Activated CD4-positive, CD25-positive, alpha-beta regulatory T cell treated with anti-CD3 and anti-CD28 coated beads, Interleukin-2, amount 50 U/mL, for 72 hours (primary cell): ENCODE results near the gene PDXP.

ENCODE experiments used
- DNase-seq: peaks from one replicate; pipeline ENCODE4 v3.0.0; 2021

The PDXP gene

DNA sequence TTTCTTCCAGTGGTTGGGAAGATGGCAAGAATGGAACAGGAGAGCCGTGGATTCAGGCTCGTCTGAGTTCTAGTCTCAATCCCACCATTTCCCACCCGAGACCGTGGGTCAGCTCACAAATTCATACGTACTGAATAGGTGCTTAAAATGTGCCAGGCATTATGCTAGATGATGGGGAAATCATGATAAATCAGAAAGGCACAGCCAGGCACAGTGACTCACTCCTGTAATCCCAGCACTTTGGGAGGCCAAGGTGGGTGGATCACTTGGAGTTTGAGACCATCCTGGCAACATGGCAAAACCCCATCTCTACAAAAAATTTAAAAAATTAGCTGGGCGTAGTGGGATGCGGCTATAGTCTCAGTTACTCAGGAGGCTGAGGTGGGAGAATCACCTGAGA, 45.4 kb downstream of the PDXP start:
- no peak for DNase-seq

DNA sequence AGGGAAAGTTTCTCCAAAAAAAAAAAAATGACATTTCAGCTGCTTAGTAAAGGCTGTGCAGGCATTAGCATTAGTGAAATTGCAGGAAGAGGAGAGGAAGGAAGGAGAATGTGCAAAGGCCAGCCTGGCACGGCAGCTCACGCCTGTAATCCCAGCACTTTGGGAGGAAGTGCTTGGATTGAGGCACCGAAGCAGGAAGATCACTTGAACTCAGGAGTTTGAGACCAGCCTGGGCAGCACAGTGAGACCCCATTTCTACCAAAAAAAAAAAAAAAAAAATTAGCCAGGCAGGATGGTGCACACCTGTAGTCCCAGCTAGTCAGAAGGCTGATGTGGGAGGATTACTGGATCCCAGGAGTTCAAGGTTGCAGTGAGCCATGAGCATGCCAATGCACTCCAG, 46.1 kb downstream of the PDXP start:
- no peak for DNase-seq

DNA sequence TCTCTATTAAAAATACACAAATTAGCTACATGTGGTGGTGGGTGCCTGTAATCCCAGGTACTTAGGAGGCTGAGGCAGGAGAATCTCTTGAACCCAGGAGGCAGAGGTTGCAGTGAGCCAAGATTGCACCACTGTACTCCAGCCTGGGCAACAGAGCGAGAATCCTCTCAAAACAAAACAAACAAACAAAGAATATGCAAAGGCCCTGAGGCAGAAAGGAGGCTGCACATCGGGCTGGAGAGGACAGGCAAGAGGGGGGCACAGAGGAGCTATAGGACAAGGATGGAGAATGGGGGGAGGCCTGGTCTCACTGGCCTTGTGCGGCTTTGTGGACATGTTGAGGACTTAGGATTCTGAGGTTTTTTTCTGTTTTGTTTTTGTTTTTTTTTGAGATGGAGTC, 46.7 kb downstream of the PDXP start:
- no peak for DNase-seq

DNA sequence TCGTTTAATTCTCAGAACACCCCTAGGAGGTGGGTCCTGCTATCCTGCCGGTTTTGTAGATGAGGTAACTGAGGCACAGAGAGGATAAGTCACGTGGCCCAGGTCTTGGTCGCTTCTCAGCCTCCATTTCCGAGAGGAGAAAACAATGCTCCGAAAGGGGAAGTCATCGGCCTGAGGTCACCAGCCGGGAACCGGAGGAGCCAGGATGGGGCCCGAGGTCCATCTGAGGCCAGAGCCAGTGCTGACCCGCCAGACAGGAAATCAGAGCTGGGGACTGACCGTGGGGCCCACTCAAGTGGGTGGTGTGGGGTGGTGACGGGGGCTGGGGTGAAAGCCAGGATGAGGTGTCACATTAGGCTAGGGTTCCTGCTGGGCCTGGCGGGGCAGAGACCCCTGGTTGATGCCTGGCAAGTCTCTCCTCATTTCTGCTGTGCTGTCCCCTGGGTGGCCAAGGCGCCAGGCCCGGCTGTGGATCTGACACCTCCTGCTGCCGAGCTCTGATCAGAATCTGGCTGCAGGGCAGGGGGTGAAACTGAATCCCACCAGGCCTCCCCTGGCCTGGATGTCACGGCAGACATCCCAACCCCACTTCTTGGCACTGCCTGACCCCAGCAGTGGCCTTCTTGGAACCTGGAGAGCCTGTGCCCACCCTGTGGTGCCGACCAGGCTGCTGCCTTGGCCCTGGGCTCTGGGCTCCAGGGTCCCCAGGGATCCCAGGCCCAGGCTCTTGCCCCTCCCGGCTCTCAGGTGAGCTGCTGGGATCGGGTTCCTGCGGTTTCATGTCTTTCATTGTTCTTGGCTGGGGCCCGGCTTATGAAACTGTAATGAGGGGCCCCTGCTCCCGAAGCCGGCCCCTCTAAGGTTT, 50.3 kb downstream of the PDXP start:
- no peak for DNase-seq

DNA sequence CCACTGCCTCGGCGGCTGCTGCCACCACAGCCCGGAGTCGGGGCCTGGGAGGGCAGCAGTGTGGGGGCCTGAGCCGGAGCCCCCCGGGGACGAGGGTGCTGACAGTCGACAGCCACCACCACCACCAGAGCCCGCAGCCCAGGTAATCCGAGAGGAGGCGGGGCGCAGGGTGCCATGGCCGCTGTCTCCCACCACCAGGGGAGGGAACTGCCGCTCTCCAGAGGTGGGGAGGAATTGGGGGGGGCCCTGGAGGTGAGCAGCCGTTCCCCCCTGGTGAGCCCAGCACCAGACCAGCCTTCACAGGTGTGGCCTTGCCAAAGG, 50.9 kb downstream of the PDXP start:
- no peak for DNase-seq

DNA sequence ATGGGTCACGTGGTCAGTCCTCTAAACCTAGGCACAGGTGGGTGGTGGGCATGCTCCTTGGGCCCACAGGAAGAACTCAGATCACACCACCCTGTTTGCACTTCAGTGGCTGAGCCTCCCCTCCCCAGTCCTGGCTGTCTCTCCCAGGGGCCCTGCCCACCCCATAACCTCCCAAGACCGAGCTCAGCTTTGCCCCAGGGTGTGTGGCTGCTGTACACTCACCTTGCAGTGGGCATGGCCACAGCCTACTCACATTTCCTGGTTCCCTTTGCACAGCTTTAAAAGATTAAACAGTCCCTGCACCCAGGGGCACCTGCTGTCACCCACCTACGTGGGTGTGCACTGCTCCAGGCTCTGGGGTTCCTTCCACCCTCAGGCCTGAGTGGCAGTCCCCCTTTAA, 52.2 kb downstream of the PDXP start:
- no peak for DNase-seq

DNA sequence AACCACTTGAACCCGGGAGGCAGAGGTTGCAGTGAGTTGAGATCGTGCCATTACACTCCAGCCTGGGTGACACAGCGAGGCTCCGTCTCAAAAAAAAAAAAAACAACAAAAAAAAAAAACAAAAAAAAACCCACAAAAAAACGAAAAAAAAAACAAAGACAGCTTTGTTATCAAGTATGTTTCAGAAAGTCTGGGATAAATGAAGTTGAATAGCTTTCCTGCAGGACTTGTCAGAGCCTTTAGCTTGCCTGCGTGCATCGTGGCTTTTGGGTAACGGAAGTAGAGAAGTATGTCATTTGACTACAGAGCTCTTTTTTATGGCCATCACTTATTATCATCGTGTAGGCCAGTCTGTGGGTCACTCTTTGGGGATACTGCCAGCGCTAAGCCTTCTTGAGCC, 53.0 kb downstream of the PDXP start:
- DNase-seq = no peak

DNA sequence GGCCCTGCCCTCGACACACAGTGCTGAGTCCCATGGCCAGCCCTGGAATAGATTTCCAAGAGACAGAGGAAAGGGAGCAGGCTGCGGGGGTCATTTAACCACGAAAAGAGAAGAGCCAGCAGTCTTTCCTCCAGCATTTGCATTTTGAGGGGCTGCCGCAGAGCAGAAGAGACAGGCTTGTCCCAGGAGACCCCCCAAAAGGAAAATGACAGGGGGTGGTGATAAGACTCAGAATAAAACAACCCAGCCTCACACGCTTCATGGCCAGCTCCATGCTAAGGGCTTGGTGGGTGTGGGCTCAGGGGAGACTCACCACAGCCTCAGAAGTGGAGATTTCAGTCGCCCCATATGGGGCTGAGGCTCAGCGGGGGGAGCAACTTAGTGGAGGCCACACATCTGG, 55.2 kb downstream of the PDXP start:
- no peak for DNase-seq

DNA sequence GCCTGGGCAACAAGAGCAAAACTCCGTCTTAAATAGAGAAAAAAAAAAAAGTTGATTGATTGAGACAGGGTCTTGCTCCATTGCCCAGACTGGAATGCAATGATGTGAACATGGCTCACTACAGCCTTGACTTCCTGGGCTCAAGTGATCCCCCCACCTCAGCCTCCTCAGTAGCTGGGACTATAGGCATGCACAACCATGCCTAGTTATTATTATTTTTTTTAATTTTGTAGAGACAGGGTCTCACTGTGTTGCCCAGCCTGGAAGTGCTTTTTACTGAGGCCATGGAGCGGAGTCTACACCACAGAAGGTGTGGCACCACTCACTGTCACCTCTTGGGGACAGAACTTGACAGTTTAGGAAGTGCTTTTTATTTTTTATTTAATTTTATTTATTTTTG, 56.1 kb downstream of the PDXP start:
- no peak for DNase-seq

DNA sequence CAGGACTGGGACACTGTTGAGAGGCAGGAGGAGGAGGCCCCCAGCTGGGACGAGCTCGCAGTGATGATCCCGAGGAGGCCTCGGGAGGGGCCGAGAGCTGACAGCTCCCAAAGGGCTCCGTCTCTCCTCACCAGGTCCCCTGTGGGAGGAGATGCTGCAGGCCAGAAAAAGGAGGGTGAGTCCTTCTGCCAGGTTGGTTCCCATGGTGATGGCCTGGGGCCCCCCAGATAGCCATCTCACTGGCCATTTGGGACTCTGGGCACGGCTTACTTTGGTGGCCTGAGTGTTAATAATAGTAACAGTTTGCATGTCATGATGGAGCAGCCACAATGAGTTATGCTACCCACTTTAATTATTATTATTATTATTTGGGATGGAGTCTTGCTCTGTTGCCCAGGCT, 57.2 kb downstream of the PDXP start:
- DNase-seq = no peak
